Activated CD4-positive, alpha-beta T cell treated with anti-CD3 and anti-CD28 coated beads, Interleukin-10, Interleukin-2, amounts not matched to agents 100 ng/mL and 50 ng/mL, durations not matched to agents 16 hours and 8 hours (primary cell): ENCODE measurements around the gene PLEKHM2.
A peak's percentile ranks its signal among the peaks of the same experiment; 100 is the strongest.
"Not testable (repeated sequence)": the region's sequence is repeated elsewhere in the genome, so short reads cannot be mapped to it uniquely, and the experiment has no call there.

Experiments used
- DNase-seq: peaks from one replicate; pipeline ENCODE4 v3.0.0-alpha.2; 2020

The PLEKHM2 gene

DNA sequence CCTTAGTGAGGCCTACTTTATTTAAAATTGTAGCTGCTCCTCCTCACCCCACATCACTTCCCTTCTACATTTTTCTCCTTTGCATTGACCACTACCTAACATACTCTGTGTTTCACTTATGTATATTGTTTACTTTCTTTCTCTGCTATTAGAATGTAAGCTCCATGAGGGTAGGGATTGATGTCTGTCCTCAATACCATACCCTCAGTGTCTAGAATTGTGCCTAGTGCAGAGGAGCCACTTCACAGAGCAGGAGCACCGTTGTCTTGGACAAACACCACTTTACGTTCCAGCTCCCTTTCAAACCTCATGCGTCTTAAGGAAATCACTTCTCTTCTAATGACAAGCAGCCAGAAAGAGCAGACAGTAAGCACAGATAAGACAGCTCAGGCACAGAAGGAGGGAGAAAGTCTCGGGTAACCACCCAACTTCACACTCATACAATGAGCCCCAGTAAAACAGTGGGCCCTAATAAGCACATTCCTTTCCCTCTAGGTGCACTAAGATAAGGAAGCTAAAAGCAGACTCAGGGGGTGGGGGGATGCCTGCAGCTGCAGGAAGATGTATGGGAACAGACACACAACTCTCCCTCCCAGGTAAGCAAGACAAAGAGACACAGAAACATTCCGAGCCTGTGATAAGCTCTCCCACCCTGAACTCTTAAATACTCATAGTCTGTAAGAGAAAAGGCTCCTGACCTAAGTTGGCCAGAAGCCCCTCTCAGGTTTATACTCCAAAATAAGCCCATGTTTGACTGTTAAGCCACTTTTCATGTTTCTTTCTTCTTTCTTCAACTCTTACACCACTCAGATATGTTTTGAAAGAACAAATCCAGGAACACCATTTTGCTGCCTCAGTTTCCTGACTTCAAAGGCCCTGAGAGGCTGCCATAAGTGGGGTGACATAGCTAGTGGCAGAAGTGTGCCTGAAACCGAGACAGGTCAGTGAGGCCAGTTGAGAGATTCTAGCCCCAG lies 7.1 kb upstream of the PLEKHM2 start:
- no peak for DNase-seq

DNA sequence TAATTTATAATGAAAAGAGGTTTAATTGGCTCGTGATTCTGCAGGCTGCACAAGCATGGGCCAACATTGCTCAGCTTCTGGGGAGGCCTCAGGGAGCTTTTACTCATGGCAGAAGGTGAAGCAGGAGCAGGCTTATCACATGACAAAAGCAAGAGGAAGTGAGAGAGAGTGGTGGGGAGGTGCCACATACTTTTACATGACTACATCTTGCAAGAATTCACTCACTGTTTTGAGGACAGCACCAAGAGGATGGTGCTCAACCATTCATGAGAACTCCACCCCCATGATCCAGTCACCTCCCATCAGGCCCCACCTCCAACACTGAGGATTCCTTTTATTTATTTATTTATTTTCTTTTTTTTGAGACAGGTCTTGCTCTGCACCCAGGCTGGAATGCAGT lies 5.5 kb upstream of the PLEKHM2 start:
- peak; percentile 53 for DNase-seq

DNA sequence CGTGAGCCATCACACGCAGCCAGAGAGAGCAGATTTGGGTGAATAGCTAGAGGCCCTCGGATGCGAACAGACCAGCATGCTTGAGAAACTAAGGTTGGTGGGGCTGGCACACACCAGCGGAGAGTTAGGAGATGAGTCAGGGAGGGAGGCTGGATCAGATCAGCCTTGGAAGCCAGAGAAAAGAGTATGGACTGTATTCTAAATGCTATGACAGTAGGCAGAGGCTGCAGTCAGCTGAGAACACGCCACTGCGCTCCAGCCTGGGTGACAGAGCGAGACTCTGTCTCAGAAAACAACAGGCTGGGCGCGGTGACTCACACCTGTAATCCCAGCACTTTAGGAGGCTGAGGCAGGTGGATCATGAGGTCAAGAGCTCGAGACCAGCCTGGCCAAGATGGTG lies 4.0 kb upstream of the PLEKHM2 start:
- DNase-seq: peak; percentile 16

DNA sequence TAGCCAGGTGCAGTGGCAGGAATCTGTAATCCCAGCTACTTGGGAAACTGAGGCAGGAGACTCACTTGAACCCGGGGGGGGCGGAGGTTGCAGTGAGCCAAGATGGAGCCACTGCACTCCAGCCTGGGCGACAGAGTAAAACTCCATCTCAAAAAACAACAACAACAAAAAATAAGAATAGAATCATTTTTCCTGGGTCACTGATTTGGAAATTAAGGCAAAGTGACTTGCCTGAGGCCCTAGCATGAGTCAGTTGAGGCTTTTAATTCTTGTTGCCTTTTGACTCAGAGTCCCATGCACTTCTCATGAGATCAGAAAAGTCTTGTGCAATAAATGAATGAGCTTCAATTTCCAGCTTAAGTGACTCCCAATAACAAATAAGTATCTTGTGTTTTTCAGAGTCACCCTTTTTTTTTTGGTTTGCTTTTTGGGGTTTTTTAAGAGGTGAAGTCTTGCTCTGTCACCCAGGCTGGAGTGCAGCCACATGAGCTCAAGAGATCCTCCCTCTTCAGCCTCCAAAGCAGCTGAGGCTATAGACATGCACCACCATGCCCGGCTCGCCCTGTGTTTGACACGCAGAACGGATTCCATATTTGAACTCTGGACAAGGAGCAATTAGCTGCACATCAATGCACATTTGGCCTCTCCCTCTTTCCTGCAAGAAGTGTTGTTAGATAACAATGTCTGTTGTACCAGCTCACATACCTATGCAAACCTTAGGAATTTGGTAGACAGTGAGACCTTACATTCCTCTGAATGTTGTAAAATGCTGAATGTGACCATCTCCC lies 3.4 kb upstream of the PLEKHM2 start:
- DNase-seq: peak; percentile 77

DNA sequence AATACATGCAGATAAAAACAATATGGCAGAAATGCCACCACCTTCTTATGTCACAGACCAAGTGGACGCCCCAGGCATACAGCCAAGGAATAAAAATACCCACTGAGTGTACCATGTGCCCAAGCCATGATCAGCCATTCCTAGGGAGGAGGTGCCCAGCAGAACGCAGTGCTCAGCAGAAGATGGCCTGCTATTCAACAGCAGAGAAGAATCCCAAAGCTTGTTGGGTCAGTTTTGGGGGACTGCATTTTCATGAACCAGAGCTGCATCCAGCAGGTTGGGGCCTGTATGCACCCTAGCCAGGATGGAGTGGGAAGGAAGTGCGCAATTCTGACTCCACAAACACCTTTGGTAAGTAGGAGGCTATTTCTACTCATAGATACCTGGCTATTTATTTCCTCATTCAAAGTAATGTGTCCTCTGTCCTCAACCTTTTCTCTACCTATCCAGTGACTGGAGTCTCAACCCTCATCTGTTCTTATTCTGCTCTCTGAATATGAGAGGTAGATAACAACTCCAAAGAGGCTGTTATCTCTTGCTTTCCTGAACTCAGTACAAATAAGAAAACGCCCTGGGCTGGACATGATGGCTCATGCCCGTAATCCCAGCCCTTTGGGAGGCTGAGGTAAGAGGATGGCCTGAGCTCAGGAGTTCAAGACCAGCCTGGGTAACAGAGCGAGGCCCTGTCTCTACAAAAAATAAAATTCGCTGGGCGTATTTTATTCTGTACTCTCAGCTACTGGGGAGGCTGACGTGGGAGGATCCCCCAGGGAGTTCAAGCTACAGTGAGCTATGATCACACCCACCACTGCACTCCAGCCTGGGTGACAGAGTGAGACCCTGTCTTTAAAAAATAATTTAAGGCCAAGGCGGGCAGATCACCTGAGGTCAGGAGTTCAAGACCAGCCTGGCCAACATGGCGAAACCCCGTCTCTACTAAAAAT lies 2.5 kb upstream of the PLEKHM2 start:
- no peak for DNase-seq

- DNase-seq: no peak
Observed at GRCh38 chr1:15682936-15683341, 1.2 kb upstream of the PLEKHM2 start.

- no peak for DNase-seq
Observed at GRCh38 chr1:15683345-15684039, 628 bp upstream of the PLEKHM2 start.

- DNase-seq: peak; percentile 38
Observed at GRCh38 chr1:15684468-15685291, 560 bp downstream of the PLEKHM2 start.

DNA sequence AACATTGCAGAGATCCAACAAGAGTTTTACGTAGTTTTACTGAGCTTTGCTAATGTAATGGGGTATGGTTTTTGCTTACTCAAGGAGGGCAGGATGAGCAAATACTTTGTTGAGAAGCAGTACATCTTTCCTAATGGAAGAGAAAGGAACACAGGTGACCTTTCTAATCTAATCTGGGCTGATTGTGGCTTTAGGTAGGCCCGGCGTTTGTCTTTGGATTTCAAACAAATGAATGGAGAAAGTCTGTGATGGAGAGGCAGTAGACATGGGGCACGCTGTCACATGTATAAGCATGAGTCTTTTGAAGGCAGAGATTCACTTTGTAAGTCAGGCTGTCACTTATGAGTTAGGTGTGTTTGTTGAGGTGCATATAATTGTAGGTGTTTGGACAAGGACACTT lies 1.7 kb downstream of the PLEKHM2 start:
- DNase-seq: no peak

DNA sequence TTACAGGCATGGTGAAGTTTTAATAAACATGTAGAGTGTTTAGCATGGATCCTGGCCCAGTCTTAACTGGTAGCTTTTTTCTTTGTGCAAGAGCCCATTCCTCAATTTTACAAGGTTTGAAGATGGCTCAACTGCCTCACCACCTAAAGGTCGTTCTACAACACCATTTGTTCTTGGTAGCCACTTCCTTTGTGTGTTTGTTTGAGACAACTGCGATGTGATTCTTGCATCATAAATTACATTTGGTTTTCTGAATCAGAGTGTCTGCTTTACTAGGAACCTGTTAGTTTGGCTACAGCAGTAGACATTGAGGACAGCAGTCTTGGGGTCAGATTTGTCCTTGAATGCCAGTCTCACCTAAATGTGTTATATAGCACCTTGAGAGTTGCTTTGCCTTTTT lies 3.3 kb downstream of the PLEKHM2 start:
- peak; percentile 17 for DNase-seq

GRCh38 chr1:15690317-15690716 lies 6.2 kb downstream of the PLEKHM2 start:
- DNase-seq: no peak

- DNase-seq: no peak
Observed at GRCh38 chr1:15691434-15692032, 7.4 kb downstream of the PLEKHM2 start.

- DNase-seq: no peak
Observed at GRCh38 chr1:15692121-15692682, 8.1 kb downstream of the PLEKHM2 start.

DNA sequence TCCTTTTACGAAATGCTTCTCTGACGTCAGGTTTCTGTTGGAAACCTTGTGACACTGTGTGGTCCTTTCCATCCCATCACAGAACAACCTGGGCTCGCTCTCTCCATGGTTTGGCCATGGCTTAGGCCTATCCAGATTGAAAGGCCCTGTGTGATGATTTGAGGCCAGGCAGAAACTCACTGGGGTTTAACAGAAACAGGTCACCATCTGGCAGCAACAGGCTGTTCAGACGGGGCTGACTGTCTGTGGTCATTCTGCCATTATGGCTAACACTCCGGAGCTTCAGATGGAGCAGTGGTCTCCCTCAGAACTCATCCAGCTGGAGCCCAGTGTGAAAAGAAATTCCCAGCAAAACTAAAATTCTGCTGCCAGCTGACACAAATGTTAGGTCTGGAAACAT lies 9.3 kb downstream of the PLEKHM2 start:
- DNase-seq: no peak

DNA sequence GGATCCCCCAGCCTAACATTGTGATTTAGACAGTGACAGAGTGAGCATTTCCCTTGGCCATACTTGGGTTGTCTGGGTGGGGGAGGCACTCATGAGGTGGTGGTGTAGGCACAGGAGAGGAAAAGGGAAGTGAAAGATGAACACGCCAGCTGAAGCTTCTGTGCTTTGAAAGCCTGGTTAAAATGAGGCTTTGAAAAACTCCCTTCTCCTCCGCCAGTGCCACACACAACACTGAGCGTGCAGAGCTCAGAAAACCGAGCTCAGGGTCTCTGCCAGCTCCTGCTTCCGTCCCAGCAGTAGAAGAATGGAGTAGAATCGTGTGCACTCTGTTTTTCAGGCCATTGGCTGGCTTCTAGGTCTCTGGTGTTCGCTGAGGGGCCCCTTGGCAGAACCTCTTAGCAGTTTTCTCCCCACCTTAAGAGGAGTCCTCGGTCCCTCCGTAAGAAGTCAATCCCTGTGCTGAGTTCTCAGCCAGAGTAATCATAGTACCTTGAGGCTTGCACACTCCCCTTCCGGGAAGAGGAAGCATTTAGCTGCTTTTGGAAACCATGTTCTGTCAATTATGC lies 12.9 kb downstream of the PLEKHM2 start:
- DNase-seq: peak; percentile 58

DNA sequence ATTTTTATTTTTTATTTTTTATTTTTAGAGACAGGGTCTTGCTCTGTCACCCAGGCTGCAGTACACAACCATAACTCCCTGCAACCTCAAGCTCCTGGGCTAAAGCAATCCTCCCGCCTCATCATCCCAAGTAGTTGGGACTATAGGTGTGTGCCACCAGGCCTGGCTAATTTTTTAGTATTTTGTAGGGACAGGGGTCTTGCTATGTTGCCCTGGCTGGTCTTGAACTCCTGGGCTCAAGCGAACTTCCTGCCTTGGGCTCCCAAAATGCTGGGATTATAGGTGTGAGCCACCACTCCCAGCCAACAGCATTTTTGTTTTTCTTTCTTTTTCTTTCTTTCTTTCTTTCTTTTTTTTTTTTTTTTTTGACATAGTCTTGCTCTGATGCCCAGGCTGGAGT lies 14.1 kb downstream of the PLEKHM2 start:
- no peak for DNase-seq

DNA sequence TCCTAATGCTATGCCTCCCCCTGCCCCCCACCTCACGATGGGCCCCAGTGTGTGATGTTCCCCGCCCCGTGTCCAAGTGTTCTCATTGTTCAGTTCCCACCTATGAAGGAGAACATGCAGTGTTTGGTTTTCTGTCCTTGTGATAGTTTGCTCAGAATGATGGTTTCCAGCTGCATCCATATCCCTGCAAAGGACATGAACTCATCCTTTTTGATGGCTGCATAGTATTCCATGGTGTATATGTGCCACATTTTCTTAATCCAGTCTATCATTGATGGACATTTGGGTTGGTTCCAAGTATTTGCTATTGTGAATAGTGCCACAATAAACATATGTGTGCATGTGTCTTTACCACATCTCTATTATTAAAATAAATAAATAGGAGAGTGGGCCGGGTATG lies 15.2 kb downstream of the PLEKHM2 start:
- not testable (repeated sequence) for DNase-seq

DNA sequence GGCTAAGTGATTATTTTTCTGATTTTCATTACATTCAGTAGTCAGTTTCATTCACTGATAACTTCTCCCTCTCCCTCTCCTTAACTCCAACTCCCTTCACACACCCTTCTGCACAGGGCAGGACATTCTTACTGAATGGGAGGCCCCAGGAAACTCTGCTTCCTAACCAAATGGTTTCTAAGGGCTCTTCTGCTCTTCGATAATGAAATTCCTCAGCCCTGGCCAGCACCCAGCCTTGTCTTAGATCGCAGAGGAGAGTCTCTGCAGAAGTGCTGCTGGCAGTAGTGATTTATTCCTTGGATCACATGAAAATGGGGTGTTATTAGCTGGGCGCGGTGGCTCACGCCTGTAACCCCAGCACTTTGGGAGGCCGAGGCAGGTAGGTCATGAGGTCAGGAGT lies 16.4 kb downstream of the PLEKHM2 start:
- no peak for DNase-seq

GRCh38 chr1:15701784-15702183 lies 17.7 kb downstream of the PLEKHM2 start:
- DNase-seq: no peak
